Heart right ventricle (tissue), 16 donors: ENCODE data around the gene STK4. TPM values are rescaled to one million over a fixed set of nuclear protein-coding genes. Genes with fewer than 3 reads are reported as not detected.
A peak's percentile ranks its signal among the peaks of the same experiment; 100 is the strongest.

Source experiments
- ATAC-seq, 8 donors: fragments of 200-7000 bp; cut with Tn5 transposase; one replicate each; pipeline ENCODE4 v1.9.1; 2020; ENCODE audit warnings: mild to moderate bottlenecking in 8 of 8, moderate library complexity in 8 of 8, moderate number of reproducible peaks in 1 of 8
- DNase-seq, 2 donors: peaks; one replicate each; pipeline ENCODE4 v3.0.0-alpha.2; 2020
- H3K27ac ChIP-seq, 10 donors: fragments of 200-600 bp; sonication (generic) in 2 of 10; one replicate each; pipeline versions ENCODE4 v1.5.0 to v1.8.0; 2020 to 2022; ENCODE audit warnings: mild to moderate bottlenecking in 3 of 10
- H3K27me3 ChIP-seq, 7 donors: fragments of 200-600 bp; one replicate each; pipeline ENCODE4 v1.8.0; 2021 to 2022; ENCODE audit warnings: mild to moderate bottlenecking in 2 of 7
- H3K36me3 ChIP-seq, 9 donors: fragments of 200-600 bp; sonication (generic) in 1 of 9; one replicate each; pipeline versions ENCODE4 v1.5.0 to v1.8.0; 2020 to 2022; ENCODE audit warnings: mild to moderate bottlenecking in 2 of 9
- H3K4me1 ChIP-seq, 9 donors: fragments of 200-600 bp; sonication (generic) in 1 of 9; one replicate each; pipeline versions ENCODE4 v1.5.0 to v1.8.0; 2020 to 2022; ENCODE audit warnings: mild to moderate bottlenecking in 4 of 9
- H3K4me3 ChIP-seq, 10 donors: fragments of 200-600 bp; sonication (generic) in 2 of 10; one replicate each; pipeline versions ENCODE4 v1.5.0 to v1.8.0; 2020 to 2022; ENCODE audit warnings: mild to moderate bottlenecking in 7 of 10, moderate library complexity in 2 of 10
- H3K9me3 ChIP-seq, 11 donors: fragments of 200-600 bp in 10 of 11; sonication (generic) in 2 of 11; one replicate each; pipeline versions ENCODE4 v1.5.0 to v1.8.0; 2013 to 2022; ENCODE audit warnings: mild to moderate bottlenecking in 2 of 11, control low read depth in 1 of 11, moderate library complexity in 1 of 11
- WGBS, 2 donors: extraction: QIAGEN DNeasy Blood & Tissue Kit; methylation state at CpG; one replicate each; pipeline ENCODE4 v1.1.7; 2013; ENCODE audit warnings: inconsistent platforms in 1 of 2; 5-methylcytosine and 5-hydroxymethylcytosine counted together
- intact Hi-C, 10 donors: fragments of 100-400 bp; cut with DNase I; formaldehyde crosslinking; loops; one replicate each; pipeline versions ENCODE4 v1.11.1 to v1.14.2; 2022
- polyA plus RNA-seq, 2 donors: library from polyadenylated mRNA; stranded (reverse); fragments of 200-250 nt; gene quantifications; one replicate each; pipeline ENCODE4 v1.2.3, GENCODE V29; 2013
- total RNA-seq, 10 donors: library from RNA; stranded (reverse); fragmentation: NEBNext Ultra II Directional in 3 of 10; extraction: Animal tissue kit (Norgen Biotek cat#: 25700) in 3 of 10; gene quantifications; one replicate each; pipeline versions ENCODE4 v1.2.1 to v1.2.4, GENCODE V29; 2021 to 2023
- TF ChIP-seq, protein P1 (sequence below), 9 donors: fragments of 200-600 bp; sonication (generic) in 2 of 9; IDR thresholded peaks; one replicate each; pipeline versions ENCODE4 v1.5.0 to v1.8.0; 2021 to 2022; ENCODE audit warnings: antibody characterized with exemption in 9 of 9, mild to moderate bottlenecking in 5 of 9, moderate library complexity in 1 of 9
- donor health status: Arrhythmogenic right ventricular cardiomyopathy.
- donor health status: ischemic (EF 13 %, LVEDD 7.1; RV severe dilation, severe dysfunction).
- donor health status: healthy with polysubstance abuse.
- donor health status: DM: no; HTN: yes; CAD: no.
- donor health status: DM: no; HTN: no; CAD: no.
- donor health status: ischemic (EF 25% LVEDD 6.9; RV normal size, moderate dysfunction).
- donor health status: ischemic (EF 25% LVEDD 5.7; RV mildly dilated, moderate dysfunction).
- donor health status: healthy.
- donor health status: DM: yes; HTN: yes; CAD: no.
- donor health status: Ischemic cardiomyopathy.
- donor health status: ischemic (EF 35%, LVEDD 5.7; RV mildly dilated, moderate dysfunction).
- donor health status: nonischemic (EF 11% LVEDD 7.7; RV severe dilation, severe dysfunction).
- donor health status: DM: yes; HTN: yes; CAD: no.
- donor health status: PGD.
- donor health status: ischemic (EF 29% LVEDD 5.4; RV normal size, mild dysfunction).
- donor health status: nonischemic (EF 23%, LVEDD 6.1; RV moderate dilation, normal function).

The STK4 gene
- total and polyA plus RNA-seq, 12 donors: 3.7 to 18.1 (median 8.1) TPM

DNA sequence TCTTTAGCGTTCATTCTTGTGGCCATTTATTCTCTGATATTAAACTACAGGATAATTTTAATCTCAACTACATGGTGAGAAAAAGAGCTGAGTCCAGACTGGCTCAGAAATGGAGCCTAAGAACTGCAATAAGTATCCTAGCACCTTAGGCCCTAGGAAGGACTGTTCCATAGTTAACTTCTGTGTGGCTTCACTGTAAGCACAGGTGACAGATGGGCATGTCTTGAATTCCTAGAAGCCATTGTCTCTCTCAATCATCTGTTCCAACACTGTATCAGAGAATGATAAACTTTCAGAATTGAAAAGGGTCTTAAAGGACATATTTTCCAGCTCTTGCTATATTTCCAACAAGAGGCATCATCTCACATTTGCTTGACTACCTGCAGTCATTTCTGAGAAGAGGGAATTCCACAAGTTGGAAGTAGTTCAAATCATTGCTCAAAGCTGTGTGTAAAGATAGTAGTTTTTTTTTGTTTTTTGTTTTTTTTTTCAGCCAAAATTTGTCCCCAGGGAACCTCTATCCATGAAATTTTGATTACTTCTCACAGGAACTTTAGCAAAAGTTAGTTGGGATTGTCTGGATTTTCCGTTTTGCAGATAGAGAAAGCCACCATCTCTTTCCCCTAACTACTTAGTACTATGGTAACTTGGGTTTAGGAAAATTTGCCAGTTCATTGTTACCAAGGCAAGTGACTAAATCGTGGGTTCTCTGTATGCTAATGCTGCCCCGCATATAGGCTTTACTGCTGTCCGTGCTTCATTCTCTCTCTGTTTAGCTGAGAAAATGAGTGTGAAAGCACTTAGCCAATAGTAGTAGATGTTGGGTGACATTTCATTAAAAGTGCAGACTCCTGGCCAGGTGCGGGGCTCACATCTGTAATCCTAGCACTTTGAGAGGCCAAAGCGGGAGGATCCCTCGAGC is 87.4 kb downstream of the STK4 start:
- Histone ChIP-seq H3K4me3 (no peak overlapping the region), H3K36me3 (peaks cover 0 to 58% (median 3%) of the 10 kb centered on the region in 9 donors), H3K27ac (peak overlapping the region in 3 of 10 donors; percentile 15 to 39 (median 32)), H3K4me1 (peaks cover 9 to 49% (median 41%) of the 10 kb centered on the region in 9 donors), H3K9me3 (no peaks in the 10 kb centered on the region), H3K27me3 (no peaks in the 10 kb centered on the region)
- DNase-seq: no peak
- 82 to 92% methylated on average over 8 of the region's 8 CpGs for WGBS, 2 donors
- intact Hi-C loops: loop anchor here in 1 of 10 donors (5.0 kb wide), 1 partner anchor 41 kb away; no protein-coding TSS in a partner anchor
- TF ChIP-seq, protein P1, sequence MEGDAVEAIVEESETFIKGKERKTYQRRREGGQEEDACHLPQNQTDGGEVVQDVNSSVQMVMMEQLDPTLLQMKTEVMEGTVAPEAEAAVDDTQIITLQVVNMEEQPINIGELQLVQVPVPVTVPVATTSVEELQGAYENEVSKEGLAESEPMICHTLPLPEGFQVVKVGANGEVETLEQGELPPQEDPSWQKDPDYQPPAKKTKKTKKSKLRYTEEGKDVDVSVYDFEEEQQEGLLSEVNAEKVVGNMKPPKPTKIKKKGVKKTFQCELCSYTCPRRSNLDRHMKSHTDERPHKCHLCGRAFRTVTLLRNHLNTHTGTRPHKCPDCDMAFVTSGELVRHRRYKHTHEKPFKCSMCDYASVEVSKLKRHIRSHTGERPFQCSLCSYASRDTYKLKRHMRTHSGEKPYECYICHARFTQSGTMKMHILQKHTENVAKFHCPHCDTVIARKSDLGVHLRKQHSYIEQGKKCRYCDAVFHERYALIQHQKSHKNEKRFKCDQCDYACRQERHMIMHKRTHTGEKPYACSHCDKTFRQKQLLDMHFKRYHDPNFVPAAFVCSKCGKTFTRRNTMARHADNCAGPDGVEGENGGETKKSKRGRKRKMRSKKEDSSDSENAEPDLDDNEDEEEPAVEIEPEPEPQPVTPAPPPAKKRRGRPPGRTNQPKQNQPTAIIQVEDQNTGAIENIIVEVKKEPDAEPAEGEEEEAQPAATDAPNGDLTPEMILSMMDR (IDR thresholded peaks at IDR 0.05): no peak
- peak in 1 of 8 donors; percentile 14 for ATAC-seq

DNA sequence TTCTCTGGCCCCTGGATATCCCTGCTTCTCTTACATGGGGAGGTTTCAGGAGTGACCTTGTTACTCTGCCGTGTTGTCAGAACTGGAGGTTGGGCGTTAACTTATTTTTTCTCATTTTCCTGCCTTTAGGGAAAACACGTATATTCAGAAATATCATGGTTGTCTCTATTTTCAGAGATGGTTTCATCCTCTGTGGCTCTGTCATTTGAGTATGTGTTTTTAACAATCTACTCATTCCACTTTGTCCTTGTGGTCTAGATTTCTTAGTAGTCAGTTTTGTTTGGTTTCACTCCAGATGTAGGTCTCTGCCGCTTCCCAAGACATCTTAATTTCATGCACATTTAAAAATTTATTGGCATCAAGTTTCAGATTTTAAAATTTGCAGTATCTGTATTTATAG is 88.7 kb downstream of the STK4 start:
- no peak overlapping the region for H3K4me3 ChIP-seq
- intact Hi-C loops: loop anchor here in 1 of 10 donors (5.0 kb wide), 1 partner anchor 952 kb away; the partner anchor contains the start of gene MMP9
- no peaks in the 10 kb centered on the region for H3K9me3 ChIP-seq
- WGBS, 2 donors: 95 to 97% methylated on average over 4 of the region's 4 CpGs
- H3K4me1 ChIP-seq: peaks cover 7 to 36% (median 29%) of the 10 kb centered on the region in 9 donors
- DNase-seq (no peak), ATAC-seq (no peak)
- peaks cover 0 to 53% (median 3%) of the 10 kb centered on the region in 9 donors for H3K36me3 ChIP-seq
- TF ChIP-seq, protein P1 (IDR thresholded peaks at IDR 0.05): no peak
- no peaks in the 10 kb centered on the region for H3K27me3 ChIP-seq
- H3K27ac ChIP-seq: no peak overlapping the region

DNA sequence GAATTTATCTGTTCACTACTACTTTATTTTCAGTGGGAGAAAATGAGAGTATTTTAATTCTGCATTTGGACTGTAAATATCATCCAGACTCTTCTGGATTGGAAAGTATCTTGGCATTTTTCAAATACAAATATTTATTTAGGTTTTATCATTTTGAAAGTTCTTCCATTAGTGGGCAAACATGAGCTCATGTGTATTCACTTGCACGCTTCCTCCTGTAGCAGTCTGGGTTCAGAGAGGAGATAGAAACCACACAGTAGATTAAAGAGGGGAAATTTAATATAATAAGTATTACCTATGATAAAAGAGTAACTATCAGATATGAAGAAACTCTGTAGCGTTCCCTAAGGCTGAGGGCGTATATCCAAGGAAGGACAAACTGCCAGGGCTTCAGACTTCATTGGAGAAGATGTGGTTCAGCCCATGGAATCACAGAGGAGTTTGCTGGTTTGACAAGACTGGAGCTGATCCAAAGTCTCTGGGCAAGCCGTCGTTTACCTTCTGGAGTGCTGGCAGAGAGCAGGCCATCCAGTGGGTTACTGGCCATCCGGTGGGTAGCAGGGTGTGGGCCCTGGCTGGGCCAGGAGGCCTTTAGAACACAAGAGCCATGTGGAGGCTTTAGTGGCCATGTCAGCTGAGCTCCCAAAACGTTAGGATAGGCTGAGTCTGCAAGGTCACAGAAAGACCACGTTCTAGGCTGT is 90.3 kb downstream of the STK4 start:
- WGBS, 2 donors: 80 to 85% methylated on average over 8 of the region's 8 CpGs
- intact Hi-C loops: loop anchor here in 1 of 10 donors (5.0 kb wide), 1 partner anchor 951 kb away; the partner anchor contains the start of gene MMP9
- ATAC-seq (no peak), DNase-seq (no peak)
- H3K27ac ChIP-seq: no peak overlapping the region
- H3K36me3 ChIP-seq: peaks cover 0 to 57% (median 3%) of the 10 kb centered on the region in 9 donors
- TF ChIP-seq, protein P1 (IDR thresholded peaks at IDR 0.05): no peak
- peaks cover 0 to 22% (median 16%) of the 10 kb centered on the region in 9 donors for H3K4me1 ChIP-seq
- H3K27me3 ChIP-seq: no peaks in the 10 kb centered on the region
- H3K9me3 ChIP-seq: no peaks in the 10 kb centered on the region
- H3K4me3 ChIP-seq: no peak overlapping the region
